Measurements from ENCODE around the gene SLC25A45. TPM values are rescaled to one million over a fixed set of nuclear protein-coding genes. Genes with fewer than 3 reads are reported as not detected.

Gene SLC25A45
- total RNA-seq, 1 donor from 2014 or later = 2.2 TPM

DNA sequence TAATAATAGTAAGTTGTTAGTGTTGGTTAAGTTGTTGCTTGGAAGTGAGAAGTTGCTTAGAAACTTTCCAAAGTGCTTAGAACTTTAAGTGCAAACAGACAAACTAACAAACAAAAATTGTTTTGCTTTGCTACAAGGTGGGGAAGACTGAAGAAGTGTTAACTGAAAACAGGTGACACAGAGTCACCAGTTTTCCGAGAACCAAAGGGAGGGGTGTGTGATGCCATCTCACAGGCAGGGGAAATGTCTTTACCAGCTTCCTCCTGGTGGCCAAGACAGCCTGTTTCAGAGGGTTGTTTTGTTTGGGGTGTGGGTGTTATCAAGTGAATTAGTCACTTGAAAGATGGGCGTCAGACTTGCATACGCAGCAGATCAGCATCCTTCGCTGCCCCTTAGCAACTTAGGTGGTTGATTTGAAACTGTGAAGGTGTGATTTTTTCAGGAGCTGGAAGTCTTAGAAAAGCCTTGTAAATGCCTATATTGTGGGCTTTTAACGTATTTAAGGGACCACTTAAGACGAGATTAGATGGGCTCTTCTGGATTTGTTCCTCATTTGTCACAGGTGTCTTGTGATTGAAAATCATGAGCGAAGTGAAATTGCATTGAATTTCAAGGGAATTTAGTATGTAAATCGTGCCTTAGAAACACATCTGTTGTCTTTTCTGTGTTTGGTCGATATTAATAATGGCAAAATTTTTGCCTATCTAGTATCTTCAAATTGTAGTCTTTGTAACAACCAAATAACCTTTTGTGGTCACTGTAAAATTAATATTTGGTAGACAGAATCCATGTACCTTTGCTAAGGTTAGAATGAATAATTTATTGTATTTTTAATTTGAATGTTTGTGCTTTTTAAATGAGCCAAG is 42.9 kb upstream of the SLC25A45 start:
- DNase-seq (ENCODE audit: extremely low spot score in 2 of 2) = peak in 1 of 2 donors; percentile 89
- TF ChIP-seq POLR2AphosphoS5 (IDR thresholded peaks at IDR 0.05; ENCODE audit: insufficient read depth in 1 of 2, low read depth in 1 of 2) (no peak), POLR2A (IDR thresholded peaks at IDR 0.05) (peak in 1 of 2 donors; percentile 33)
- TF ChIP-seq, protein P1, sequence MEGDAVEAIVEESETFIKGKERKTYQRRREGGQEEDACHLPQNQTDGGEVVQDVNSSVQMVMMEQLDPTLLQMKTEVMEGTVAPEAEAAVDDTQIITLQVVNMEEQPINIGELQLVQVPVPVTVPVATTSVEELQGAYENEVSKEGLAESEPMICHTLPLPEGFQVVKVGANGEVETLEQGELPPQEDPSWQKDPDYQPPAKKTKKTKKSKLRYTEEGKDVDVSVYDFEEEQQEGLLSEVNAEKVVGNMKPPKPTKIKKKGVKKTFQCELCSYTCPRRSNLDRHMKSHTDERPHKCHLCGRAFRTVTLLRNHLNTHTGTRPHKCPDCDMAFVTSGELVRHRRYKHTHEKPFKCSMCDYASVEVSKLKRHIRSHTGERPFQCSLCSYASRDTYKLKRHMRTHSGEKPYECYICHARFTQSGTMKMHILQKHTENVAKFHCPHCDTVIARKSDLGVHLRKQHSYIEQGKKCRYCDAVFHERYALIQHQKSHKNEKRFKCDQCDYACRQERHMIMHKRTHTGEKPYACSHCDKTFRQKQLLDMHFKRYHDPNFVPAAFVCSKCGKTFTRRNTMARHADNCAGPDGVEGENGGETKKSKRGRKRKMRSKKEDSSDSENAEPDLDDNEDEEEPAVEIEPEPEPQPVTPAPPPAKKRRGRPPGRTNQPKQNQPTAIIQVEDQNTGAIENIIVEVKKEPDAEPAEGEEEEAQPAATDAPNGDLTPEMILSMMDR (IDR thresholded peaks at IDR 0.05) = peak in 1 of 3 experiments; percentile 17
- H3K4me3 ChIP-seq = peak overlapping the region; percentile 58 to 96
- intact Hi-C loops (cut with DNase I) = no loop called here
- H3K4me1 ChIP-seq = peaks cover 48% of the 10 kb centered on the region
- H3K27ac ChIP-seq = peak overlapping the region; percentile 99
- H3K36me3 ChIP-seq = peaks cover 0 to 37% of the 10 kb centered on the region in 2 donors
- no peaks in the 10 kb centered on the region for H3K9me3 ChIP-seq
- H3K27me3 ChIP-seq = no peaks in the 10 kb centered on the region

DNA sequence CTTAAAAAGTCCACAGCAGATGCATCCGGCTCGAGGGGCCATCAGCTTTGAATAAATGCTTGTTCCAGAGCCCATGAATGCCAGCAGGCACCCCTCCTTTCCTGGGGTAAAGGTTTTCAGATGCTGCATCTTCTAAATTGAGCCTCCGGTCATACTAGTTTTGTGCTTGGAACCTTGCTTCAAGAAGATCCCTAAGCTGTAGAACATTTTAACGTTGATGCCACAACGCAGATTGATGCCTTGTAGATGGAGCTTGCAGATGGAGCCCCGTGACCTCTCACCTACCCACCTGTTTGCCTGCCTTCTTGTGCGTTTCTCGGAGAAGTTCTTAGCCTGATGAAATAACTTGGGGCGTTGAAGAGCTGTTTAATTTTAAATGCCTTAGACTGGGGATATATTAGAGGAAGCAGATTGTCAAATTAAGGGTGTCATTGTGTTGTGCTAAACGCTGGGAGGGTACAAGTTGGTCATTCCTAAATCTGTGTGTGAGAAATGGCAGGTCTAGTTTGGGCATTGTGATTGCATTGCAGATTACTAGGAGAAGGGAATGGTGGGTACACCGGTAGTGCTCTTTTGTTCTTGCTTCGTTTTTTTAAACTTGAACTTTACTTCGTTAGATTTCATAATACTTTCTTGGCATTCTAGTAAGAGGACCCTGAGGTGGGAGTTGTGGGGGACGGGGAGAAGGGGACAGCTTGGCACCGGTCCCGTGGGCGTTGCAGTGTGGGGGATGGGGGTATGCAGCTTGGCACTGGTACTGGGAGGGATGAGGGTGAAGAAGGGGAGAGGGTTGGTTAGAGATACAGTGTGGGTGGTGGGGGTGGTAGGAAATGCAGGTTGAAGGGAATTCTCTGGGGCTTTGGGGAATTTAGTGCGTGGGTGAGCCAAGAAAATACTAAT is 42.0 kb upstream of the SLC25A45 start:
- intact Hi-C loops (cut with DNase I) = no loop called here
- H3K4me1 ChIP-seq = peaks cover 47% of the 10 kb centered on the region
- H3K36me3 ChIP-seq = peaks cover 0 to 37% of the 10 kb centered on the region in 2 donors
- peak overlapping the region; percentile 58 to 96 for H3K4me3 ChIP-seq
- H3K27me3 ChIP-seq = no peaks in the 10 kb centered on the region
- no peaks in the 10 kb centered on the region for H3K9me3 ChIP-seq
- peak; percentile 7 to 48 for TF ChIP-seq POLR2AphosphoS5 (IDR thresholded peaks at IDR 0.05; ENCODE audit: insufficient read depth in 1 of 2, low read depth in 1 of 2)
- TF ChIP-seq, protein P1 (IDR thresholded peaks at IDR 0.05) = no peak
- peak in 1 of 2 donors; percentile 93 for DNase-seq (ENCODE audit: extremely low spot score in 2 of 2)
- H3K27ac ChIP-seq = peak overlapping the region; percentile 99

DNA sequence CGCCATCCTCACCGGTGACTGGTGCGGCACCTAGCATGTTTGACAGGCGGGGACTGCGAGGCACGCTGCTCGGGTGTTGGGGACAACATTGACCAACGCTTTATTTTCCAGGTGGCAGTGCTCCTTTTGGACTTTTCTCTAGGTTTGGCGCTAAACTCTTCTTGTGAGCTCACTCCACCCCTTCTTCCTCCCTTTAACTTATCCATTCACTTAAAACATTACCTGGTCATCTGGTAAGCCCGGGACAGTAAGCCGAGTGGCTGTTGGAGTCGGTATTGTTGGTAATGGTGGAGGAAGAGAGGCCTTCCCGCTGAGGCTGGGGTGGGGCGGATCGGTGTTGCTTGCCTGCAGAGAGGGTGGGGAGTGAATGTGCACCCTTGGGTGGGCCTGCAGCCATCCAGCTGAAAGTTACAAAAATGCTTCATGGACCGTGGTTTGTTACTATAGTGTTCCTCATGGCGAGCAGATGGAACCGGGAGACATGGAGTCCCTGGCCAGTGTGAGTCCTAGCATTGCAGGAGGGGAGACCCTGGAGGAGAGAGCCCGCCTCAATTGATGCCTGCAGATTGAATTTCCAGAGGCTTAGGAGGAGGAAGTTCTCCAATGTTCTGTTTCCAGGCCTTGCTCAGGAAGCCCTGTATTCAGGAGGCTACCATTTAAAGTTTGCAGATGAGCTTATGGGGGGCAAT is 41.2 kb upstream of the SLC25A45 start:
- peak in 1 of 2 donors; percentile 93 for DNase-seq (ENCODE audit: extremely low spot score in 2 of 2)
- Histone ChIP-seq H3K9me3 (no peaks in the 10 kb centered on the region), H3K27me3 (no peaks in the 10 kb centered on the region), H3K4me3 (peak overlapping the region; percentile 58 to 96), H3K4me1 (peaks cover 44% of the 10 kb centered on the region), H3K36me3 (peaks cover 0 to 37% of the 10 kb centered on the region in 2 donors), H3K27ac (peak overlapping the region; percentile 99)
- intact Hi-C loops (cut with DNase I) = loop anchor here (2.0 kb wide), 1 partner anchor 75 kb away; the partner anchor contains the start of gene MALAT1
- TF ChIP-seq, protein P1 (IDR thresholded peaks at IDR 0.05) = no peak
- peak in 1 of 2 donors; percentile 33 for TF ChIP-seq POLR2AphosphoS5 (IDR thresholded peaks at IDR 0.05; ENCODE audit: insufficient read depth in 1 of 2, low read depth in 1 of 2)

DNA sequence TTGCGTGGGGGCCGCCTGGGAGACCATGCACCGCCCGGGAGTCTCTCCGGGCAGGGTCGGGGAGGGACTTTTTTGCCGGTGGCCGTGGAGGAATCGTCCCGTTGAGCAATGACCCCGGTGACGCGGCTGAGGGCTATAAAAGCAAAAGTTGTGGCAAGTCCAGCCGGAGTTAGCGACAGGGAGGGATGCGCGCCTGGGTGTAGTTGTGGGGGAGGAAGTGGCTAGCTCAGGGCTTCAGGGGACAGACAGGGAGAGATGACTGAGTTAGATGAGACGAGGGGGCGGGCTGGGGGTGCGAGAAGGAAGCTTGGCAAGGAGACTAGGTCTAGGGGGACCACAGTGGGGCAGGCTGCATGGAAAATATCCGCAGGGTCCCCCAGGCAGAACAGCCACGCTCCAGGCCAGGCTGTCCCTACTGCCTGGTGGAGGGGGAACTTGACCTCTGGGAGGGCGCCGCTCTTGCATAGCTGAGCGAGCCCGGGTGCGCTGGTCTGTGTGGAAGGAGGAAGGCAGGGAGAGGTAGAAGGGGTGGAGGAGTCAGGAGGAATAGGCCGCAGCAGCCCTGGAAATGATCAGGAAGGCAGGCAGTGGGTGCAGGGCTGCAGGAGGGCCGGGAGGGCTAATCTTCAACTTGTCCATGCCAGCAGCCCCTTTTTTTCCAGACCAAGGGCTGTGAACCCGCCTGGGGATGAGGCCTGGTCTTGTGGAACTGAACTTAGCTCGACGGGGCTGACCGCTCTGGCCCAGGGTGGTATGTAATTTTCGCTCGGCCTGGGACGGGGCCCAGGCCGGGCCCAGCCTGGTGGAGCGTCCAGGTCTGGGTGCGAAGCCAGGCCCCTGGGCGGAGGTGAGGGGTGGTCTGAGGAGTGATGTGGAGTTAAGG is 40.4 kb upstream of the SLC25A45 start, which contains the start of gene NEAT1:
Gene NEAT1, plus strand, starts transcription at position 166 of the 883 bp plus-strand sequence.
- TF ChIP-seq POLR2A (IDR thresholded peaks at IDR 0.05) = peak; percentile 79 to 100
- TF ChIP-seq, protein P1 (IDR thresholded peaks at IDR 0.05) = peak in 1 of 3 experiments; percentile 8
- TF ChIP-seq POLR2AphosphoS5 (IDR thresholded peaks at IDR 0.05; ENCODE audit: insufficient read depth in 1 of 2, low read depth in 1 of 2) = peak; percentile 28 to 96
- no peaks in the 10 kb centered on the region for H3K27me3 ChIP-seq
- no peaks in the 10 kb centered on the region for H3K9me3 ChIP-seq
- H3K36me3 ChIP-seq = peaks cover 0 to 37% of the 10 kb centered on the region in 2 donors
- DNase-seq (ENCODE audit: extremely low spot score in 2 of 2) = peak; percentile 96 to 100
- peak within 1 kb of the TSS; percentile 99 for H3K27ac ChIP-seq
- intact Hi-C loops (cut with DNase I) = loop anchor here (2.0 kb wide), 1 partner anchor 76 kb away; the partner anchor contains the start of gene MALAT1
- peaks cover 44% of the 10 kb centered on the region for H3K4me1 ChIP-seq
- H3K4me3 ChIP-seq = peak within 1 kb of the TSS; percentile 58 to 96

All from vagina (tissue), 2 donors.